GM18909 (cell line): ENCODE data around the gene NPTN.

ENCODE experiments used
- ATAC-seq: cut with Tn5 transposase; IDR thresholded peaks from one replicate; pipeline ENCODE4 v1.9.1; 2021; ENCODE audit warnings: mild to moderate bottlenecking; ENCODE audit not compliant: unreplicated experiment, poor library complexity

NPTN gene

DNA sequence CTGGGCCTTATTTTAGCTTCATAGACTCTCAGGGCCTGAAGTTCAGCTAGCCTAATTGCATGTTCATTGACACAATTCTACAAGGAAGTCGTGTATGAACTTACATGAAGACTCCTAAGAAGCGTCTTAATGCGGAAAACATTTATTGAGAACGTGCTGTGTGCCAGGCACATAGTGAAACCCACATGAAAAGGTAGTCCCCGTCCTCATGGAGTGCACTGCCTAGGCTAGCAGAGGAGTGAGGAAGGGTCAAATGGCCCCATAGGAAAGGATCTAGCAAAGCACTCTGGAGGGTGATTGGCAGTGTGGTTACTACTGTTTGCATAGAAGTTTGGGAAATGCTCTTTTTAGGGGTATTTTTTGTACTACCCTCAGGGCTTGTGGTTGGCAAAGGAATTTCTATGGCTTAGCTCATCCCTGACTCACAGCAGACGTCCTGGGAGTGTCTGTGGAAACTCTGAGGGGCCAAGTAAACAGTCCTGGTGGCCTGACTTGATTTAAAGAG is 854 bp upstream of the NPTN start:
- ATAC-seq, result no peak

DNA sequence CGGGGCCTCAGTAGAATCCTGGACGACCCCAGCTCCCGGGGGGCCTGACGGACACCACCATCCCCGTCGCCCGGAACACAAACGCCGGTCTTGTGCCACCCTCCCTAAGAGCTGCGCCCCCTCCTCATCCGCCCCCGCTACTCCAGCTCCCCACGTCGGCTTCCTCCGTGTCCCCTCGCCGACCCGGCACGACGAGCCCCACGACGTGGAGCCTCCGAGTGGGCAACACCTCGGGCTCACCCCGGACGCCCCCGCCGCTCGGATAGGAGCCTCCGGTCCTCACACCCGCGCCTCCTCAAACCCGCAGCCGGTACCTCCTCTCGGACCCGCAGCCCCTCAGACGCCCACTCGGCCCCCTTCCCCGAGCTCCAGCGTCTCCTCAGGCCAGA is 525 bp downstream of the NPTN start:
- ATAC-seq, result no peak

DNA sequence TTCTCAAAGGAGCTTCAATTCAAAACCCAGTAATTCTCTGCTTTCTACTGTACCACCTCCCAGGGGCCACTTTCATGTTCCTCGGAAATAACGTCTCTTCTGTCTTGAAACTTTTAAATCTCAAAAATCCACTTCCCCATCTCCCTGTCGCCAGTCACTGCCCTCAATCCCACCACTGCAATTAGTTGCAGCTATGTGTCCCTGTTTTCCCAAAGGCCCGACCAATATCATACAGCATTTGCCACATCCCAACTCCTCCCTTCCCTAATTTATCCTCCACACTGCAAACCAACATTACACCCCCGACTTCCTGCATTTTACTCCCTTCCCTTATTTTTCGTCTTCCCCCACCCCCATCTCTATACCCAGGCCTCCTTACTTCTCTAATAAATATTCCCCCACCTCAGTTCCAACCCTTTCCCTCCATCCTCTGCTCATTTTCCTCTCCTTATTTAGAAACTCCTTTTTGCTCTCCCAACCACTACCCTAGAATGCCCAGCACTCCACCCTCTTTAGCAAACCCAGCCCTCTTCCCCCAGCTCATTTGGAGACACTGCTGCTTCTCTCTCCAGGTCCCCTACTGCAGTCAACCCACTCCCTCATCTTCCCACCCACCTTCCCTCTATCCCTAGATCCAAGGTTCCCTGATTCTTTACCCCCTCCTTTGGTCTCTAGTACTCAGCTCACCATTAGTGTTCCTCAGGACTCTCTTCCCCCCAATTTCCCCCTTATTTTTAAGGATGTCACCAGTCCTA is 1.1 kb downstream of the NPTN start:
- no peak for ATAC-seq

DNA sequence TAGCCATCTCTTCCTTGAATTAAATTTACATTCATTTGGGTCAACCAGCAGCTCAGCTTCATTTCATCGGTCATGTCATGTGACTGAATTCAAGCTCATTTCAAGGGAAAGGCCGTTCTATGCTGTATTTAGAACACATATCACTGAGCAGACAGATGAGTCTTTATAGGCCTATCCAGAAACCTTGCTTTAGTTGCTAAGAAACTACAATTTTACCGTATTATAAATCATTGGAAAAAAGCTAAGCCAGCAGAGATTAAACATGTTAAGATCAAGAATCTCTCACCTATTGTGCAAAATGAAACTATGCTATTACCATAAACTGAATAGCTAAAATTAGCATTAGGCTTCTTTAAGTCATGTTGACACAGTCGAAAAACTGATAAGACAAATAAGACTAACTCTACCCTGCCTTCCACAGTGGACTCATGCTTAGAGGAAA is 2.2 kb downstream of the NPTN start:
- ATAC-seq, result no peak

DNA sequence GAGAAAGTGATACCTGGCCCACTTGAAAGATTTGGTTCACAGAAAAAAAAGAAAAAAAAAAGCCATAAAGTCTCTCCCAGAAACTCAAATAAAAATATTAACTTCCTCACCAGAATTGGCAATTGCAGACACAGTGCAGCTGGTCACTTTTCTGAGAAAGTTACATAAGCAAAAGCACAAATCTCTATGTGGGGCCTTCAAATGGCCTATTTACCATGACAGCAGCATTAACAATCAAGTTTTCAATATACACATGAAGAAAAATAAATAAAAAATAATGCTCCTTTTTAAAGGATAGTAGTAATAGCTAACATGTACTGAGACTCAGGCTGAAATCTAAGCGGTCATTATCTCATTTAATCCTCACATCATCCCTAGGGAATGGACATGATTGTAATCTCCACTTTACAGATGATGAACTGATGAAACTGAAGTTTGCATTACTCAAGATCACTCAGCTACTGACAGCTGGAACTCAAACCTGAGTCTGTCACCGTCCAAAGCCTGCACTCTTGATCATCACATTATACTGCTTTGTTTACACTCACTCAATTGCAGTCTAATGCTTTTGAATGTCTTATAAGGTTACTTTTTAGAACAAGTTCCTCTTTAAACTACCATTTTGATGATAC is 3.3 kb downstream of the NPTN start:
- ATAC-seq, result no peak

DNA sequence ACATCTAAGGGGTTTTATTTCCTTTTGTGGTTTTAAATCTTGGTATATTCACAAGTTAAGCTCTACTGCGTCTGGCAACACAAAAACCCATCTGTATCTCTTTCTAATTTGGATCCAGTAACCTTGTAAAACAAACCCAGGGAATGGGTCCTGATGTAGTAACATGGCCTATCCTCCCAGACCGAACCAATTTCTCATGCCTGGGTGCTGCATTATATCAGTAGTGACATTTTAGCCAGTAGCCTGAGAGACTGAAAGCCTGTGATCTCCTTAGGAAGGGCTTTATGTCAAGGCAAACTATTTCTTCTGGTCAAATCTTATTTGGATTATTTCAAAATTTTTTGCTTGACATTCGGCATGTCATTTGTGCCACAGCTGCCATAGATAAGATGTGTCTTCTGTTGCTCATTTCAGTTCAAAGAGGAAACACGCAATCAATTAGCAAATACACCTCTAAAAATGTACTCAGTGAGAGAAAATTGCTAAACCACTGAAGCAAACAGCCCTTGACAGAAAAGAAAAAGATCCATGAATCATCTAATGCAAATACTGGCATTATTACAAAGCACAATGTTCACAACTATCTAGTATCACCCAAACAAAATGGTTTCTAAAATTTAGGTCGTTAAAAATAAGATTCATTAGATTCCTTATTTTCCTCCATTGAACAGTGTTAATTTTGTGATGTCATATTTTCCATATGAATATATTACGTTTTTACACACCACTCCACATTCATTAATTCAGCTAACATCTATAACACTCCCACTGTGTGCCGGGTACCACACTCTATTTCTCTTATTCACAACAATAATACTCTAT is 4.0 kb downstream of the NPTN start:
- ATAC-seq, result no peak

DNA sequence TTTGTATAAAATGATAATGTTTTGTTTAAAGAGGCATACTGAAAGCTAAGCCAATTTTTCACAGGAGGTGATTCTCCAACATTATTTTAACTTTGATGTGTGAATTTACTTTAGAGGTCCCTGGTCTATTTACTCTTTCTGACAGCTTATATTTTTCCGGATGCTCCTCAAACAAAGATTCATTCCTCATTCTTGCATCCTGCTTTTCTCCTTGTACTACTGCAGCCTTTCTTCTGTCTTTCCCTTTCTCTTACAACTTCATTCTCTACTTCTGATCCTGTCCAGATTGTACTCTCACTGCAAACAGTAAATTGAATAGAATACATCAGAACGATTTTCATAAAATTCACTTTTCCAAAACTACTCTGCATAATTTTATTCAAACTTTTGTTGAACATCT is 5.1 kb downstream of the NPTN start:
- no peak for ATAC-seq

DNA sequence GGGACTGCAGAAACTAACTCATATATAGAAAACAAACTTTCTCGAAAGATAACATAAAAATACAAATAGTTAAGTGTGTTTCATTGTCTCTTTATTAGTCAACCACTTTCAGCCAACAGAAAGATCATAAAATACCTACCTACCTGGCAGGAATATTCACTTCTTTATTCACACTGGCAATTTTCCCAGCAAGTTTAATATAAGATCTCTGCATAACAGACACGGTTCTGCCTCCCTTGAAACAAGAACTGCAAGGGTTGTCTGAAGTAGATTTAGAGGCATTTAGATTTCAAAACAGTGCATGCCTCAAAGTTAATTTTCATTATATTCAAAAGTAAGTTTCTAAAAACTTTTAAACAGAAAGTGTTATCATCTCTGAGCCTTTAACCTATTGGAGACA is 7.1 kb downstream of the NPTN start:
- ATAC-seq, result no peak

DNA sequence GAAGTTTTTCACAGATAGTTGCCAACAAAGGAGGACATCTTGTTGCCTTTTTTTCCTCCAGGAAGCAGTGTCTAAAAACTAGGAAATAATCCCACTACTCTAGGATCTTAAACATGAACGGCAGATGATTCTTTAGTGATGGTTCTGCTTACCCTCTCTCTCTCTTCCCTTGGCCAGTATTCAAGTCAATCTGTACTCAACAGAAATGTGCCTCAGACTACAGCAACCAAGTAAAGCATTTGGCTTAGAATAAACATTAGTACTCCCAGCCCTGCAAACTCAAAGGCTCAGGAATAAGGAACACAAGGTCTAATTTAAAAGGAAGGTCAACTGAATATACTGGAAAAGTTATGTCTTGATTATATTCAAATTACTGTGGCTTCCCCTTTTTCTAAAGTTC is 8.7 kb downstream of the NPTN start:
- ATAC-seq, result no peak

DNA sequence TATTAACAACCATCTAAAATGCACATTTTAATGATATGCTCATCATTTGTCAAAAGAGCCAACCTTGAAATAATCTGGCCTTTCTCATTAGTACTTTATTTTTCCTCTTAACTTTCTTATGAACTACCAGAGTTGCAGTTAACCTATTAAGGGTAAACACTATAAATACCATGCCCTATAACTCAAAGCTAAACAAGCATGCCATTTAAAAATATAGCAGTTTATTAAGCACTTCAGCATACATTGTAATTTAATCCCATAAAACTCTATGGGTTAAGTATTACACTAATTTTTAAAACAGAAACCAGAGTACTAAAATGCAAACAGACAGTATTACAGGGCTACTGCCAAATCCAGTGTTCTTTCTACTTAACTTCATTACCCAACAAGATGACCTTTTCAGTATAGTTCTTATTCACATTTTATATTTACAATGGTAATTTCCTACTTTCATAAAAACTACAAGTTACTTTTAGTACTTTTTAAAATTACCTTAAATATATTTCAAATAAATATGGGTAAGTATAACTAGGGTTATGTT is 11.8 kb downstream of the NPTN start:
- no peak for ATAC-seq

DNA sequence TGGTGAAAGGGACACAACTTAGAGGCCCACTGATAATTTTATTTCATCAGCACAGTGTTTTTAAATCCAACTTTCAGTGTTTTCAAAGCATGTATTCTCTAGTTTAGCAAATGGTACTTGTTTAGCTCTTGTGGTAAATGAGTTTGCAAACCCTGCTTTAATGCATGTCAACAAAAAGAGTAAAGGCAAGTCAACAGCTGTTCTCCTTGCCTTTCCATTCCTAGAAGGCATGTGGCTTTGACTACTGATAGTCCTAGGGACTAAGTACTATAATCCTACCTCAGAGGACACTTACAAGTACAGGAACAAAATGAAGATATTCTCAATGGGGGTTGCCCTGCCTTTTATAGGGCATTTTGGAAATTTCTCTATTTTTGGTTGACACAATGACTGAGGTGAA is 13.1 kb downstream of the NPTN start:
- ATAC-seq, result no peak

DNA sequence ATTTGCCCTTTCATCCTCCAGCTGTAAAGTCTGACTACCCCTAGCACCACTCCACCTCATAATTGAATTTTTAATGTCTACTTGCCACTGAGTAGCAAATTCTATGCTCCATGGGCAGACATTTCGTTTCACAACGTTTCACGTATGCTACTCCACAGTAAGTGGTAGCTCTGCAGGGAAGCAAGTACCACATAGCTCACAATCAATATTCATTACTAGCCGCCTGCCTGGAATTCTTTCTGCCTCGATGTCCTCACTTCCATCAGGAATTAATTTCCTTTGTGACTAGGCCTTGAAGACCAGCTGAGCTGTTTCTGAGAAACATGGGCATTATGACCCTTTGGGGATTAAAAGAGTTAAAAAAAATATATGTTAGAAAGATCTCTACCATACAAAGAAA is 15.3 kb downstream of the NPTN start:
- no peak for ATAC-seq

DNA sequence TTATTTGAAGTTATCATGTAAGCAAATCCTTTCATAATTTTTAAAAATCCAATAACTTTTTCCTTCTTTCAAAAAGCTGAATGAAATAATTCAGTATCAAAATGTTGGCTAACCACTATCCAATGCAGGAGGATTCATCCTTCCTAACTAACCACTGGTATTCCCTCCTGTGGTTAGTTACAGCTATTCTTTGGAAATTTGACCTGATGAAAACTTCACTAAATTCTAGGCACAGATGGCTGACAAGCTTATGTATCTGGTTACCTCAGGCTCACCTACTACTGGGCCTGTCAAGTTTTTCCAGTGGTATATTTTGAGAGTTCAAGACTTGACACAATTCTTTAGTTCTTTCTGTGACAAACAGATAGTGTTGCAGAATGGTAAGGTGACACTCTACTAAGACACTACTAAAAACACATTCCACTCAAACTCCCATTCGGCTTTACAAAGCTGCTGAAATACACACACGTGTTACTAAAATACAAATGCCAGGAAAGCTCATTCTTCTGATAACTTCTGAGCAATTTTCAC is 15.8 kb downstream of the NPTN start:
- no peak for ATAC-seq

DNA sequence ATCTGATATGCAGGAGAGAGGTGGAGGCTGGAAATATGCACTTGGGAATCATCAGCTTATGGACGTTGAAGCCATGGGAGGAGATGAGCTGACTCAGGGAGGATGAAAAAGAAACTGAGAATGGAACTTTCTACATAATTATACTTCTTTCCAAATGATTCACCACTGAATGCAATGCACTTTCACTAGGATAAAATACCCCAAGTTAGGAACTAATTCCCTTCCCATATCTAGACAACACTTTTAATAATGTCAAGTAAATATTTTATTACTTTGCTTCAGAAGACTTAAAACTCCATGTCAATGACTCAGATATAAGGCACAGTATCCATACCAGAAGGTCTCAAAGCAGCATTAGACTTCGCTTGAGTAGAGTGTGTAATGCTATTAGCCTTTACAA is 24.2 kb downstream of the NPTN start:
- no peak for ATAC-seq

DNA sequence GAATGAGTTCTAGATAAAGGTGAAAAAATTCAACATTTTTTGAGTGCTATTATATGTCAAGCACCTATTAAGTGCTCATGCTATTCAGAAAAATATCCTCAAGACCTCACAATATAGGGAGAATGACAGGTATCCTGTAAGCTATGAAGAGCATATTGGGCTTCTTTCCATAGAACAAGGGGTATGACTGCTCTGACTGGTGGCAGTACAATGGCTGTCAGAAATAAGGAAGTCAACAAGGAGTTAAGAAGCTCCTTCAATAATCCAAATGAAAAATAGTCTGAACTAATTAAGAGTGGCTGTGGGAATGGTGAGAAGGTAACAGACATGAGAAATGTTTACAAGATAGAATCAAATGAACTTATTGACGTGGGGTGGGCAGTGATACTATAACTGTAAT is 24.7 kb downstream of the NPTN start:
- no peak for ATAC-seq

DNA sequence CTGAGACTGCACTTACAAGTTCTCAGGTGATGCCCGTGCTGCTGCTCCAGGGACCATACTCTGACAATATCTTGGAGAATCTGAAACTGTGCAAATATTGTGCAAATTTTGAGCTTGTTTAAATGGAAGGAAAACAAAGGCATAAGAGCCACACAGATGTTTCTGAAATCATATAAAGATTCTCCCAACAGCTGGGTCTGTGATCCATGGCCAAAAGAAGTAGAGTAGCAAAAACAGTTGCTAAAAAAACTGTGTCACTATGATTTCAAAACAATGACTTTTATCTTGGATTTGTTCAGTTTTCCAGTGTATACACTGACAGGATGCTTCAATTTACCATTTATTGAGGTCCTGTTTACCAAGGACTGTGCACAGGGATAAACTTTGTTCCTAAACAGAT is 25.3 kb downstream of the NPTN start:
- no peak for ATAC-seq

DNA sequence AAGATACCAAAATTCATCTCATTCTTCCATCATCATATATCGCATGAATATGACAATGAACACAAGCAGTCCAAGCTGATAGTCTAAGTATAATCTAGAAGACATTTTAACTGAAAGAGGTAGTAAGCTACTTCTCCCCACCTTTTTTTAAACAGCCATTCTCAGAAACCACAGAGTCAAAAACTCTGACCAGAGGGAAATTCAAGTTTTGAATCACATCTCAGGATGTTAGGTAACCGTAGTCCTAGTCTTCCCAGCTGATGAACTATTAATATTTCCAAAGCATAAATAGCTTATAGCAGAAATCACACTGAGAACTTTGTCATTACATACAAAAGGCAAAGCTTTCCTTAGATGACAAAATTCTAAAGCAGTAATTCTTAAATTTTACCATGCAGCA is 25.8 kb downstream of the NPTN start:
- no peak for ATAC-seq

DNA sequence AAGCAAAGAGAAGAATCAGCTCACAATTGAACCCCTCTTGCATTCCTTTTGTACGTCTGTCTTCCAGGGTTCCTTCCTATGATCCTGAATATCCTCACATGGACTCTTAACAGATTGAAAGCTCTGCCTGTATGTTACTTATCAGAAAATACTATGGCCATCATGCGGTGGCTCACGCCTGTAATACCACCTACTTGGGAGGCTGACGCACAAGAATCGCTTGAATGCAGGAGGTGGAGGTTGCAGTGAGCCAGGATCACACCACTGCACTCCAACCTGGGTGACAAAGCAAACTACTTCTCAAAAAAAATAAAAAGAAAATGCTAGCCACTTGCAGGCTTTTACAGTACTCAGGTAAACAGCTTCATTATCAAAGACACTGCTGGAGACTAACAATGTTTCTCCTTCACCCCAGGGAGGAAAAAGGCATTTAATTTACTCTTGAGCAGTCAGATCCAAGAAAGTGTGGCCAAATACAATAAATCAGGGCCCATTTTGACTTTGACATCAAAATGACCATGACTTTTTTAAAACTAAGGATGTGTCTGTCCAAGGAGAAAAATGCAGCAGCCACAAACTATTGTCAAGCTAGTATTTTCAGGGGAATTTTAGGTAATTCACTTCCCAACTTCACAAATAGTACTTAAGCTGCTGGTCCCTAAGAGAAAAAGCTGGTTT is 27.3 kb downstream of the NPTN start:
- no peak for ATAC-seq

DNA sequence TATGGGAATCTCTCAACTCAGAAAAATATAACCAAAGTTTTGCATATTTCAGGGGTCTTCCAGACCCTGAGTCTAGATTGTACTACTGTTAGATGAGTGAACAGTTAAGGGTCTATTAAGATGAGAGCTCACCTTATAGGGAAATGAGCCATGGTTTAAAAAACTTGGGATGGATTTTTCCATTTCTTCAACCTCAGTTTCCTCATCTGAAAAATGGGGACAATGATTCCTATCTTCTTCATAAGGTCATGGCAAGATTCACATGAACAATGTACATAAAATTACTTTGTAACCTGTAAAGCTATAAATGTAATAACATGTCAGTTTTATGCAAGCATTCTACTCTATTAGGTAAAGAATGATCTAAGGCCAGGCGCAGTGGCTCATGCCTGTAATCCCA is 28.7 kb downstream of the NPTN start:
- no peak for ATAC-seq

DNA sequence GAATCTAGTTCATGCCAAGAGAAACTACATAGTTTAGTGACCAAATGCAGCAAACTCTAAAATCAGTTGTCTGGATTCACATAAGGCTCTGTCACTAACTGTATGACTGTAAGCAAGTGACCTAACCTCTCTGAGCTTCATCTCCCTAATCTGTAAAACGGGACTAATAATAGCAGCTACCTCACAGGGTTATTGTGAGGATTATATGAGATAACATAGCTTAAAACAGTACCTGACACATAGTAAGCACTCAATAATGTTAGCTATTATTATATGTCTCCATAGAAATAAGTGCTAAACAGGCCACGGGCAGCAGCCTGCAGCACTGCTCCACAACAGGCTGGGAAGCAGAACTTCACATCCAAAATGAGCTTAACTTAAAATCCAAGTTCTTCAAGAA is 30.2 kb downstream of the NPTN start:
- no peak for ATAC-seq
